Panc1 (cell line): Measurements from ENCODE around the gene PRIMPOL. TPM values are rescaled to one million over a fixed set of nuclear protein-coding genes. Genes with fewer than 3 reads are reported as not detected.
"Not testable (repeated sequence)": the region's sequence is repeated elsewhere in the genome, so short reads cannot be mapped to it uniquely, and the experiment has no call there.

Experiments
- ATAC-seq: fragments of 200-7000 bp; cut with Tn5 transposase; 2 replicates; pipeline ENCODE4 v1.9.1; 2020; ENCODE audit warnings: mild to moderate bottlenecking, moderate library complexity
- BruUV-seq: library from RNA; stranded (reverse); fragments of 400-500 nt; replicated peaks from 2 replicates; lab custom pipeline; 2021; lab: Mats Ljungman, UMichigan
- CTCF ChIA-PET: fragments of 300-600 bp; sonication (Branson Sonifier 250); formaldehyde crosslinking; loops from one replicate; lab custom pipeline; 2022; ENCODE audit warnings: antibody characterized with exemption; lab: Charles Lee
- POLR2A ChIA-PET: fragments of 300-600 bp; sonication (Branson Sonifier 250); formaldehyde crosslinking; loops from one replicate; lab custom pipeline; 2022; ENCODE audit warnings: antibody characterized with exemption; lab: Charles Lee
- DNase-seq: peaks from one replicate; pipeline ENCODE4 v3.0.0-alpha.2; 2010; ENCODE audit warnings: low read depth, low spot score
- H3K27ac ChIP-seq: 2 replicates; pipeline ENCODE4 v1.5.1; 2011; ENCODE audit warnings: mild to moderate bottlenecking, low read length, inconsistent platforms
- H3K27me3 ChIP-seq: fragments of 200-500 bp; sonication (Bioruptor generic); 2 replicates; pipeline ENCODE4 v1.6.0; 2014; ENCODE audit warnings: low read length, inconsistent platforms; ENCODE audit not compliant: control insufficient read depth, insufficient read depth
- H3K36me3 ChIP-seq: fragments of 200-500 bp; sonication (Bioruptor generic); 2 replicates; pipeline ENCODE4 v1.5.1; 2014; ENCODE audit warnings: inconsistent platforms, mild to moderate bottlenecking, low read length, moderate library complexity; ENCODE audit not compliant: control insufficient read depth, insufficient read depth
- H3K4me1 ChIP-seq: 2 replicates; pipeline ENCODE4 v1.5.1; 2011; ENCODE audit warnings: inconsistent platforms, mild to moderate bottlenecking, low read length, moderate library complexity; ENCODE audit not compliant: control insufficient read depth, insufficient read depth
- H3K4me3 ChIP-seq, 2 experiments: 2 replicates each; pipeline ENCODE4 v1.5.1; 2011 to 2012; ENCODE audit warnings: low read depth in 2 of 2, low read length in 2 of 2, mild to moderate bottlenecking in 2 of 2, inconsistent platforms in 1 of 2, moderate library complexity in 1 of 2
- H3K9me3 ChIP-seq: fragments of 200-500 bp; sonication (Bioruptor generic); 2 replicates; pipeline ENCODE4 v1.5.1; 2014; ENCODE audit warnings: low read depth, mild to moderate bottlenecking, inconsistent platforms, low read length, moderate library complexity; ENCODE audit not compliant: control insufficient read depth, insufficient read depth
- CTCF ChIP-seq: fragments of 450-650 bp; IDR thresholded peaks from 2 replicates; pipeline ENCODE4 v1.5.1; 2017; ENCODE audit warnings: mild to moderate bottlenecking
- POLR2AphosphoS5 ChIP-seq: IDR thresholded peaks from 2 replicates; pipeline ENCODE4 v1.6.1; 2012; ENCODE audit warnings: mild to moderate bottlenecking, low read depth, low read length, moderate library complexity
- SIN3A ChIP-seq: IDR thresholded peaks from 2 replicates; pipeline ENCODE4 v1.6.1; 2012; ENCODE audit warnings: low read depth, mild to moderate bottlenecking, low read length, moderate library complexity, borderline replicate concordance; ENCODE audit not compliant: insufficient read depth
- TCF7L2 ChIP-seq: IDR thresholded peaks from 2 replicates; pipeline ENCODE4 v1.6.1; 2011; ENCODE audit warnings: mild to moderate bottlenecking, low read depth, low read length, inconsistent platforms
- in situ Hi-C: cut with HindIII; loops from 2 replicates; pipeline ENCODE4 v1.10.0; 2016; ENCODE audit warnings: low sequenced_read_pairs, low pct_unique_long_range_greater_than_20kb
- intact Hi-C: fragments of 100-400 bp; cut with micrococcal nuclease; formaldehyde crosslinking; loops from one replicate; pipeline ENCODE4 v1.10.0; 2022; ENCODE audit not compliant: unreplicated experiment
- total RNA-seq: library from RNA; stranded (reverse); gene quantifications from one replicate; pipeline ENCODE4 v1.2.1, GENCODE V29; 2021; ENCODE audit not compliant: unreplicated experiment
- TF ChIP-seq, protein P1 (sequence below), 2 experiments: IDR thresholded peaks; 2 replicates each; pipeline ENCODE4 v1.6.1; 2011 to 2012; ENCODE audit warnings: low read depth in 2 of 2, control low read depth in 1 of 2, low read length in 1 of 2, mild to moderate bottlenecking in 1 of 2, moderate library complexity in 1 of 2; ENCODE audit not compliant: insufficient read depth in 1 of 2

PRIMPOL gene
- total RNA-seq, 1 experiment from 2014 or later = 11.7 TPM

DNA sequence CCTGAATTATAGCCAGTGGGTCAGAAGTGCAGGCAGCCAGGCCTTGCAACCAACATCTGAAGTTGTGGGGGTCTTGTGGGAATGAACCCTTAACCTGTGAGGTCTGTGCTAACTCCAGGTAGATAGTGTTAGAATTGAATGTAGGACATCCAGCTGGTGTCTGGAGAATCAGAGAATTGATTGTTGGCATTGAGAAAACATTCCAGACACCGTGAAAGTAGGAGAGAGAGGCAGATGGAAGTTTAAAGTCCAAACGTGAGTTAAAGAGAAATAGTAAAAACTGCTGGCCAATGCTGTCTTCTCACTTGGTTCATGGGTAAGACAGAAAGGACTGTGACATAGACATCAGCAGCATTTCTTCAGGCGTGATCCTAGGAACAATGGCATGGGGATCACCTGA is 28.0 kb upstream of the PRIMPOL start:
- ATAC-seq = no peak
- in situ Hi-C loops (no loop called here), intact Hi-C loops (no loop called here)
- no peaks in the 10 kb centered on the region for H3K36me3 ChIP-seq
- no peaks in the 10 kb centered on the region for H3K4me1 ChIP-seq
- no peak overlapping the region for H3K4me3 ChIP-seq
- H3K27ac ChIP-seq = no peak overlapping the region
- ChIA-PET CTCF (no interaction called here), POLR2A (no interaction called here)
- no peak for DNase-seq
- H3K9me3 ChIP-seq = no peaks in the 10 kb centered on the region
- TF ChIP-seq TCF7L2 (no peak), CTCF (no peak), POLR2AphosphoS5 (no peak), SIN3A (no peak)
- TF ChIP-seq, protein P1, sequence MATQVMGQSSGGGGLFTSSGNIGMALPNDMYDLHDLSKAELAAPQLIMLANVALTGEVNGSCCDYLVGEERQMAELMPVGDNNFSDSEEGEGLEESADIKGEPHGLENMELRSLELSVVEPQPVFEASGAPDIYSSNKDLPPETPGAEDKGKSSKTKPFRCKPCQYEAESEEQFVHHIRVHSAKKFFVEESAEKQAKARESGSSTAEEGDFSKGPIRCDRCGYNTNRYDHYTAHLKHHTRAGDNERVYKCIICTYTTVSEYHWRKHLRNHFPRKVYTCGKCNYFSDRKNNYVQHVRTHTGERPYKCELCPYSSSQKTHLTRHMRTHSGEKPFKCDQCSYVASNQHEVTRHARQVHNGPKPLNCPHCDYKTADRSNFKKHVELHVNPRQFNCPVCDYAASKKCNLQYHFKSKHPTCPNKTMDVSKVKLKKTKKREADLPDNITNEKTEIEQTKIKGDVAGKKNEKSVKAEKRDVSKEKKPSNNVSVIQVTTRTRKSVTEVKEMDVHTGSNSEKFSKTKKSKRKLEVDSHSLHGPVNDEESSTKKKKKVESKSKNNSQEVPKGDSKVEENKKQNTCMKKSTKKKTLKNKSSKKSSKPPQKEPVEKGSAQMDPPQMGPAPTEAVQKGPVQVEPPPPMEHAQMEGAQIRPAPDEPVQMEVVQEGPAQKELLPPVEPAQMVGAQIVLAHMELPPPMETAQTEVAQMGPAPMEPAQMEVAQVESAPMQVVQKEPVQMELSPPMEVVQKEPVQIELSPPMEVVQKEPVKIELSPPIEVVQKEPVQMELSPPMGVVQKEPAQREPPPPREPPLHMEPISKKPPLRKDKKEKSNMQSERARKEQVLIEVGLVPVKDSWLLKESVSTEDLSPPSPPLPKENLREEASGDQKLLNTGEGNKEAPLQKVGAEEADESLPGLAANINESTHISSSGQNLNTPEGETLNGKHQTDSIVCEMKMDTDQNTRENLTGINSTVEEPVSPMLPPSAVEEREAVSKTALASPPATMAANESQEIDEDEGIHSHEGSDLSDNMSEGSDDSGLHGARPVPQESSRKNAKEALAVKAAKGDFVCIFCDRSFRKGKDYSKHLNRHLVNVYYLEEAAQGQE (IDR thresholded peaks at IDR 0.05; ENCODE audit: insufficient read depth in 1 of 2, low read depth in 2 of 2, low read length in 1 of 2) = no peak
- no TSS peak for BruUV-seq
- H3K27me3 ChIP-seq = no peaks in the 10 kb centered on the region

- H3K4me1 ChIP-seq, H3K36me3 ChIP-seq, H3K27ac ChIP-seq, intact Hi-C loops, CTCF ChIA-PET, H3K27me3 ChIP-seq, in situ Hi-C loops, ATAC-seq, POLR2A ChIA-PET, DNase-seq, H3K4me3 ChIP-seq, BruUV-seq, H3K9me3 ChIP-seq: not testable (repeated sequence)
These were observed 25.0 kb upstream of the PRIMPOL start for GRCh38 chr4:184624504-184624903.

DNA sequence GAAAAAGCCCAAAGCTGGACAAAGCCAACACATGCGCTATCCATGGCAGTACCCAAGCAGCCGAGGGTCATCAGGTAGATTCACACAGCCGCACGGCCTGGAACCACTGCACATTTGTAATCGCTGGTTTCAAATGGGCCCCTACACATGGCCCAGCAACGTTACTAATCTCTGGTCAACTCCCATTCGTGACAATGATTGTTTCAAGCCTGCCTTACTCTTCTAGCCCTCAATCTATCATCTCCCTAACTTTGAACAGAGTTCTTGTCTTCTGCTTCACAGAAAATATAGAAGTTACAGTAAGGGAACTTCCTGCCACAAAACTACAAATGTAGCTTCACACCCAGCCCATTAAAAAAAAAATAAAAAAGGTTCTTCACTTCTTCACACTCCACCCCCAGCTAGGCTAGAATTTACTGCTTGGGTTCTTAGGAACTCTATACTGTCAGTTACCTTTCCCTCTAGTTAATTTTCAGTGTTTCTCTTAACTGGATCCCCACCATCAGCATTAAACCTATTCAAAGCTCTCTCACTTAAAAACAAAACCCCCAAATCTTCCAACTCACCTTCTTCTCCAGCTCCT is 24.5 kb upstream of the PRIMPOL start:
- in situ Hi-C loops = no loop called here
- Histone ChIP-seq H3K27ac (no peak overlapping the region), H3K36me3 (peaks cover 8% of the 10 kb centered on the region), H3K4me1 (no peaks in the 10 kb centered on the region), H3K9me3 (no peaks in the 10 kb centered on the region), H3K4me3 (no peak overlapping the region), H3K27me3 (no peaks in the 10 kb centered on the region)
- no TSS peak for BruUV-seq
- ATAC-seq = no peak
- TF ChIP-seq POLR2AphosphoS5 = no peak
- no peak for TF ChIP-seq TCF7L2
- no peak for TF ChIP-seq SIN3A
- no peak for TF ChIP-seq CTCF
- TF ChIP-seq, protein P1 (IDR thresholded peaks at IDR 0.05; ENCODE audit: insufficient read depth in 1 of 2, low read depth in 2 of 2, low read length in 1 of 2) = no peak
- intact Hi-C loops = no loop called here
- no peak for DNase-seq
- ChIA-PET POLR2A (no interaction called here), CTCF (no interaction called here)
